Transverse colon (tissue), 4 donors: Measurements from ENCODE around the gene SAMD1. TPM values are rescaled to one million over a fixed set of nuclear protein-coding genes. Genes with fewer than 3 reads are reported as not detected.

Experiments used
- DNase-seq: peaks from one replicate; pipeline ENCODE4 v3.0.0-alpha.2; 2019
- H3K27ac ChIP-seq, 4 donors: fragments of 200-600 bp; sonication (generic); 2 replicates each; pipeline ENCODE4 v1.5.1; 2016 to 2018; ENCODE audit warnings: inconsistent platforms in 4 of 4
- H3K27me3 ChIP-seq: fragments of 200-600 bp; sonication (generic); 2 replicates; pipeline ENCODE4 v1.5.1; 2017; ENCODE audit warnings: inconsistent platforms
- H3K36me3 ChIP-seq, 4 donors: fragments of 200-600 bp; sonication (generic); 2 replicates each; pipeline ENCODE4 v1.5.1; 2017 to 2019; ENCODE audit warnings: inconsistent platforms in 4 of 4
- H3K4me1 ChIP-seq, 4 donors: fragments of 200-600 bp; sonication (generic); 2 replicates each; pipeline ENCODE4 v1.5.1; 2017 to 2020; ENCODE audit warnings: inconsistent platforms in 4 of 4
- H3K4me3 ChIP-seq, 4 donors: fragments of 200-600 bp; sonication (generic); 1 replicate in 1 of 4; 2 replicates in 3 of 4; pipeline versions ENCODE4 v1.5.1 to v1.6.1; 2017 to 2019; ENCODE audit warnings: inconsistent platforms in 4 of 4
- H3K9me3 ChIP-seq, 2 donors: fragments of 200-600 bp; sonication (generic); 2 replicates each; pipeline ENCODE4 v1.5.1; 2017 to 2019; ENCODE audit warnings: inconsistent platforms in 2 of 2
- CTCF ChIP-seq, 5 experiments: fragments of 200-600 bp in 3 of 5; fragments of 450-650 bp in 2 of 5; sonication (generic) in 3 of 5; IDR thresholded peaks; 1 replicate in 2 of 5; 2 replicates in 3 of 5; pipeline ENCODE4 v1.5.1; 2016 to 2017; ENCODE audit warnings: antibody characterized with exemption in 5 of 5, inconsistent platforms in 3 of 5, mild to moderate bottlenecking in 2 of 5, moderate library complexity in 1 of 5
- EP300 ChIP-seq: sonication (generic); formaldehyde crosslinking; IDR thresholded peaks from one replicate; pipeline ENCODE4 v1.6.1; 2017; ENCODE audit warnings: antibody characterized with exemption, low read depth
- POLR2A ChIP-seq: fragments of 450-650 bp; IDR thresholded peaks from one replicate; pipeline ENCODE4 v1.6.1; 2016; ENCODE audit warnings: antibody characterized with exemption, mild to moderate bottlenecking, moderate library complexity
- POLR2AphosphoS5 ChIP-seq, 3 donors: sonication (generic); formaldehyde crosslinking; IDR thresholded peaks; one replicate each; pipeline ENCODE4 v1.6.1; 2016; ENCODE audit warnings: antibody characterized with exemption in 3 of 3
- WGBS, 2 donors: methylation state at CpG; one replicate each; pipeline ENCODE4 v1.1.5; 2018; ENCODE audit warnings: low coverage in 1 of 2; 5-methylcytosine and 5-hydroxymethylcytosine counted together
- in situ Hi-C, 4 donors: fragments of 200-750 bp; cut with MboI; loops; one replicate each; pipeline versions ENCODE4 v1.15.0 to v1.15.1; 2017; ENCODE audit warnings: low sequenced_read_pairs in 3 of 4, low pct_ligation_motif_present in 1 of 4, low pct_unique_long_range_greater_than_20kb in 1 of 4
- intact Hi-C: fragments of 100-400 bp; cut with DNase I; formaldehyde crosslinking; loops from one replicate; pipeline ENCODE4 v1.15.1; 2023; ENCODE audit warnings: low total_unique reads
- total RNA-seq, 4 donors: library from RNA; depleted of rRNA; stranded (reverse); fragments of >200 nt; gene quantifications; one replicate each; pipeline ENCODE4 v1.1.0, GENCODE V29; 2016

Gene SAMD1
- total RNA-seq, 4 donors from 2014 or later, result 7.6 to 37.5 (median 36.8) TPM

GRCh38 chr19:14091081-14091812 lies 696 bp upstream of the SAMD1 start:
- no peaks in the 10 kb centered on the region for H3K9me3 ChIP-seq
- H3K4me3 ChIP-seq, result peak overlapping the region; percentile 56 to 95 (median 78)
- intact Hi-C loops, result no loop called here
- H3K4me1 ChIP-seq, result peaks cover 5 to 20% (median 11%) of the 10 kb centered on the region in 4 donors
- H3K27ac ChIP-seq, result peak overlapping the region; percentile 94 to 100 (median 97)
- in situ Hi-C loops, result no loop called here
- peak; percentile 89 for DNase-seq
- WGBS, 2 donors, result 0% methylated on average over 2 to 22 of the region's 72 CpGs
- no peaks in the 10 kb centered on the region for H3K27me3 ChIP-seq
- TF ChIP-seq POLR2AphosphoS5 (IDR thresholded peaks at IDR 0.05) (peak; percentile 70 to 83 (median 73)), CTCF (IDR thresholded peaks at IDR 0.05) (peak in 3 of 5 experiments; percentile 23 to 52 (median 47)), POLR2A (peak; percentile 49), EP300 (no peak)
- peaks cover 0 to 9% (median 0%) of the 10 kb centered on the region in 4 donors for H3K36me3 ChIP-seq

- intact Hi-C loops, result no loop called here
- Histone ChIP-seq H3K27ac (peak overlapping the region; percentile 94 to 100 (median 97)), H3K27me3 (no peaks in the 10 kb centered on the region), H3K4me1 (peaks cover 5 to 22% (median 13%) of the 10 kb centered on the region in 4 donors), H3K9me3 (no peaks in the 10 kb centered on the region), H3K4me3 (peak overlapping the region; percentile 56 to 95 (median 76)), H3K36me3 (peaks cover 0 to 9% (median 0%) of the 10 kb centered on the region in 4 donors)
- no peak for TF ChIP-seq POLR2AphosphoS5 (IDR thresholded peaks at IDR 0.05)
- peak in 1 of 5 experiments; percentile 7 for TF ChIP-seq CTCF (IDR thresholded peaks at IDR 0.05)
- WGBS, 2 donors, result 2% methylated on average over 20 of the region's 142 CpGs; no CpG with 5 or more reads in 1 of the 2 donors
- DNase-seq, result peak; percentile 63
- in situ Hi-C loops, result no loop called here
Measured at GRCh38 chr19:14089662-14090508, 666 bp downstream of the SAMD1 start.

GRCh38 chr19:14089412-14089661 lies 1.2 kb downstream of the SAMD1 start:
- 9% methylated on average over 16 of the region's 16 CpGs; no CpG with 5 or more reads in 1 of the 2 donors for WGBS, 2 donors
- Histone ChIP-seq H3K36me3 (peaks cover 0 to 9% (median 0%) of the 10 kb centered on the region in 4 donors), H3K9me3 (no peaks in the 10 kb centered on the region), H3K27ac (peak overlapping the region; percentile 35 to 100 (median 83)), H3K4me3 (peak overlapping the region in 3 of 4 donors; percentile 56 to 95 (median 92)), H3K27me3 (no peaks in the 10 kb centered on the region), H3K4me1 (peaks cover 5 to 22% (median 13%) of the 10 kb centered on the region in 4 donors)
- in situ Hi-C loops (no loop called here), intact Hi-C loops (no loop called here)
- DNase-seq, result no peak
- TF ChIP-seq CTCF (IDR thresholded peaks at IDR 0.05), result no peak
- no peak for TF ChIP-seq POLR2AphosphoS5 (IDR thresholded peaks at IDR 0.05)
- no peak for TF ChIP-seq EP300
- no peak for TF ChIP-seq POLR2A
